HCT116 (cell line): ENCODE results near the gene TFF3. TPM values are rescaled to one million over a fixed set of nuclear protein-coding genes. Genes with fewer than 3 reads are reported as not detected.

Experiments used
- ATAC-seq: fragments of 200-7000 bp; cut with Tn5 transposase; 2 replicates; pipeline ENCODE4 v1.9.1; 2020; ENCODE audit warnings: mild to moderate bottlenecking, moderate library complexity
- BruUV-seq: library from RNA; stranded (reverse); fragments of 400-500 nt; replicated peaks from 2 replicates; lab custom pipeline; 2021; lab: Mats Ljungman, UMichigan
- CTCF ChIA-PET: fragments of 300-600 bp; sonication (Branson Sonifier 250); formaldehyde crosslinking; loops from one replicate; lab custom pipeline; 2021; ENCODE audit warnings: antibody characterized with exemption; lab: Charles Lee
- POLR2A ChIA-PET: fragments of 300-600, 350-600 bp; sonication (Branson Sonifier 250); formaldehyde crosslinking; loops from one replicate; lab custom pipeline; 2021; ENCODE audit warnings: antibody characterized with exemption; lab: Charles Lee
- RAD21 ChIA-PET, 2 experiments: fragments of 300-600 bp; sonication (Branson Sonifier 250); formaldehyde crosslinking; loops; one replicate each; lab custom pipeline; 2023; ENCODE audit warnings: low total read pairs in 2 of 2; ENCODE audit not compliant: uncharacterized antibody in 2 of 2, unreplicated experiment in 2 of 2, low non-redundant PET in 1 of 2; lab: Charles Lee
- DNase-seq: peaks from one replicate; pipeline ENCODE4 v3.0.0-alpha.2; 2010; ENCODE audit warnings: low read depth, low spot score
- H2AFZ ChIP-seq: fragments of 200-600 bp; shearing (Covaris generic), sonication (generic); 2 replicates; pipeline ENCODE4 v1.6.1; 2017; ENCODE audit warnings: low read depth, mixed run types, mixed read lengths, antibody characterized with exemption, low read length; ENCODE audit not compliant: poor library complexity, severe bottlenecking
- H3K27ac ChIP-seq: 2 replicates; pipeline ENCODE4 v1.5.1; 2012; ENCODE audit warnings: low read depth, low read length
- H3K27me3 ChIP-seq: fragments of 200-600 bp; sonication (generic); 2 replicates; pipeline ENCODE4 v1.6.1; 2016; ENCODE audit warnings: mixed run types, low read length, mixed read lengths; ENCODE audit not compliant: insufficient read depth
- H3K36me3 ChIP-seq, 2 experiments: fragments of 200-500 bp in 1 of 2; fragments of 200-600 bp in 1 of 2; sonication (Bioruptor generic) in 1 of 2; sonication (generic) in 1 of 2; 2 replicates each; pipeline versions ENCODE4 v1.5.1 to v1.6.1; 2014 to 2016; ENCODE audit warnings: low read length in 2 of 2, inconsistent platforms in 1 of 2, mixed read lengths in 1 of 2, mixed run types in 1 of 2; ENCODE audit not compliant: insufficient read depth in 2 of 2, control insufficient read depth in 1 of 2
- H3K4me1 ChIP-seq, 2 experiments: fragments of 200-600 bp in 1 of 2; sonication (generic) in 1 of 2; 2 replicates each; pipeline versions ENCODE4 v1.5.1 to v1.6.1; 2012 to 2017; ENCODE audit warnings: low read length in 2 of 2, inconsistent platforms in 1 of 2, mild to moderate bottlenecking in 1 of 2, mixed read lengths in 1 of 2, mixed run types in 1 of 2, moderate library complexity in 1 of 2; ENCODE audit not compliant: insufficient read depth in 2 of 2, control insufficient read depth in 1 of 2
- H3K4me2 ChIP-seq: fragments of 200-600 bp; sonication (generic); 2 replicates; pipeline ENCODE4 v1.6.1; 2017; ENCODE audit warnings: mixed run types, low read length, mixed read lengths
- H3K4me3 ChIP-seq, 2 experiments: fragments of 200-600 bp in 1 of 2; sonication (generic) in 1 of 2; replicated peaks in 1 of 2; 2 replicates each; pipeline ENCODE4 v1.5.1; 2011 to 2016; ENCODE audit warnings: low read length in 2 of 2, control low read depth in 1 of 2, low read depth in 1 of 2, mild to moderate bottlenecking in 1 of 2, mixed read lengths in 1 of 2, mixed run types in 1 of 2
- H3K79me2 ChIP-seq: fragments of 200-600 bp; sonication (generic); 2 replicates; pipeline ENCODE4 v1.6.1; 2017; ENCODE audit warnings: mild to moderate bottlenecking, mixed run types, low read length, moderate library complexity, mixed read lengths; ENCODE audit not compliant: insufficient read depth
- H3K9ac ChIP-seq: fragments of 200-600 bp; sonication (generic); 2 replicates; pipeline ENCODE4 v1.6.1; 2016; ENCODE audit warnings: low read length, mixed read lengths
- H3K9me2 ChIP-seq: fragments of 200-600 bp; sonication (generic), shearing (Covaris generic); 2 replicates; pipeline ENCODE4 v1.6.1; 2017; ENCODE audit warnings: mixed run types, mild to moderate bottlenecking, moderate library complexity; ENCODE audit not compliant: insufficient read depth
- H3K9me3 ChIP-seq, 2 experiments: fragments of 200-500 bp in 1 of 2; fragments of 200-600 bp in 1 of 2; sonication (Bioruptor generic) in 1 of 2; sonication (generic) in 1 of 2; 2 replicates each; pipeline ENCODE4 v1.6.1; 2014 to 2017; ENCODE audit warnings: low read length in 2 of 2, mixed read lengths in 2 of 2, inconsistent platforms in 1 of 2, low read depth in 1 of 2, mild to moderate bottlenecking in 1 of 2, mixed run types in 1 of 2, moderate library complexity in 1 of 2; ENCODE audit not compliant: control insufficient read depth in 1 of 2, insufficient read depth in 1 of 2
- H4K20me1 ChIP-seq: fragments of 200-600 bp; sonication (generic), shearing (Covaris generic); 2 replicates; pipeline ENCODE4 v1.6.1; 2017; ENCODE audit warnings: mixed run types, mild to moderate bottlenecking, moderate library complexity; ENCODE audit not compliant: insufficient read depth
- ATF3 ChIP-seq: IDR thresholded peaks from 2 replicates; pipeline ENCODE4 v1.6.1; 2012
- CEBPB ChIP-seq: IDR thresholded peaks from 2 replicates; pipeline ENCODE4 v1.6.1; 2012; ENCODE audit warnings: low read depth
- ELF1 ChIP-seq: IDR thresholded peaks from 2 replicates; pipeline ENCODE4 v1.6.1; 2012; ENCODE audit warnings: low read depth, borderline replicate concordance
- EZH2 ChIP-seq: fragments of 200-600 bp; sonication (generic); IDR thresholded peaks from 2 replicates; pipeline ENCODE4 v1.6.1; 2017; ENCODE audit warnings: antibody characterized with exemption, mixed run types
- EZH2phosphoT487 ChIP-seq: fragments of 200-600 bp; IDR thresholded peaks from 2 replicates; pipeline ENCODE4 v1.6.1; 2018; ENCODE audit warnings: antibody characterized with exemption, borderline replicate concordance
- FOSL1 ChIP-seq: IDR thresholded peaks from 2 replicates; pipeline ENCODE4 v1.6.1; 2012; ENCODE audit warnings: low read depth
- JUND ChIP-seq: IDR thresholded peaks from 2 replicates; pipeline ENCODE4 v1.6.1; 2012
- POLR2A ChIP-seq: IDR thresholded peaks from 2 replicates; pipeline ENCODE4 v1.7.0; 2011; ENCODE audit warnings: borderline replicate concordance; ENCODE audit not compliant: insufficient read depth, insufficient read length; ENCODE audit errors: extremely low read depth
- POLR2AphosphoS5 ChIP-seq: IDR thresholded peaks from 2 replicates; pipeline ENCODE4 v1.6.1; 2011; ENCODE audit warnings: mild to moderate bottlenecking, low read depth, low read length, moderate library complexity
- SIN3A ChIP-seq: IDR thresholded peaks from 2 replicates; pipeline ENCODE4 v1.6.1; 2012; ENCODE audit warnings: low read depth
- SP1 ChIP-seq: IDR thresholded peaks from 2 replicates; pipeline ENCODE4 v1.6.1; 2012; ENCODE audit warnings: low read depth
- YY1 ChIP-seq: IDR thresholded peaks from 2 replicates; pipeline ENCODE4 v1.6.1; 2011; ENCODE audit warnings: low read length, low read depth, moderate library complexity, mild to moderate bottlenecking; ENCODE audit not compliant: insufficient replicate concordance; ENCODE audit errors: extremely low read depth
- ZBTB33 ChIP-seq: IDR thresholded peaks from 2 replicates; pipeline ENCODE4 v1.6.1; 2011; ENCODE audit warnings: mild to moderate bottlenecking, low read length, moderate library complexity; ENCODE audit not compliant: insufficient replicate concordance; ENCODE audit errors: extremely low read depth
- ZFX ChIP-seq: fragments of 450-650 bp; IDR thresholded peaks from 2 replicates; pipeline ENCODE4 v1.6.1; 2017
- ZNF274 ChIP-seq: fragments of 200-500 bp; sonication (Bioruptor generic); IDR thresholded peaks from 2 replicates; pipeline ENCODE4 v1.6.1; 2014; ENCODE audit warnings: mild to moderate bottlenecking, low read depth, low read length, inconsistent platforms
- intact Hi-C: fragments of 100-400 bp; cut with micrococcal nuclease; formaldehyde crosslinking; loops from 2 replicates; pipeline ENCODE4 v1.10.0; 2022
- total RNA-seq: library from RNA; stranded (reverse); gene quantifications from one replicate; pipeline ENCODE4 v1.2.1, GENCODE V29; 2021; ENCODE audit not compliant: unreplicated experiment

TFF3 gene
- total RNA-seq, 1 experiment from 2014 or later: 0.22 TPM

GRCh38 chr21:42269386-42269785 is 45.8 kb downstream of the TFF3 start:
- no peak overlapping the region for H3K27ac ChIP-seq
- no peak overlapping the region for H3K9ac ChIP-seq
- H3K9me3 ChIP-seq: no peaks in the 10 kb centered on the region
- TF ChIP-seq YY1: no peak
- no peak for TF ChIP-seq POLR2AphosphoS5
- TF ChIP-seq FOSL1: no peak
- TF ChIP-seq CEBPB: no peak
- no peak for TF ChIP-seq ELF1
- no peak for TF ChIP-seq POLR2A
- no peak for TF ChIP-seq EZH2
- no peak for TF ChIP-seq SP1
- no peak for TF ChIP-seq ZFX
- no peak for TF ChIP-seq EZH2phosphoT487
- H3K4me2 ChIP-seq: no peak overlapping the region
- H3K4me3 ChIP-seq: no peak overlapping the region
- POLR2A ChIA-PET: no interaction called here
- no peaks in the 10 kb centered on the region for H3K36me3 ChIP-seq
- ATAC-seq (no peak), DNase-seq (no peak)
- H2AFZ ChIP-seq: no peak overlapping the region
- H3K4me1 ChIP-seq: no peaks in the 10 kb centered on the region
- RAD21 ChIA-PET: no interaction called here
- no peaks in the 10 kb centered on the region for H3K79me2 ChIP-seq
- H4K20me1 ChIP-seq: no peaks in the 10 kb centered on the region
- intact Hi-C loops: no loop called here
- CTCF ChIA-PET: interaction anchor here (0.8 to 1.5 kb wide), 3 partner anchors 9 to 41 kb away, joined by 3 to 5 read pairs (median 3); no protein-coding TSS in a partner anchor
- no TSS peak for BruUV-seq
- H3K27me3 ChIP-seq: no peaks in the 10 kb centered on the region
- no peaks in the 10 kb centered on the region for H3K9me2 ChIP-seq

- Histone ChIP-seq H4K20me1 (no peaks in the 10 kb centered on the region), H3K27me3 (no peaks in the 10 kb centered on the region), H3K27ac (no peak overlapping the region), H3K9me3 (no peaks in the 10 kb centered on the region), H3K9ac (no peak overlapping the region), H3K4me2 (no peak overlapping the region), H2AFZ (no peak overlapping the region), H3K4me1 (peaks cover 5 to 8% of the 10 kb centered on the region in 2 experiments; a peak in 3 of 4 replicates), H3K4me3 (no peak overlapping the region), H3K36me3 (no peaks in the 10 kb centered on the region), H3K9me2 (no peaks in the 10 kb centered on the region), H3K79me2 (no peaks in the 10 kb centered on the region)
- BruUV-seq: no TSS peak
- TF ChIP-seq ZNF274 (no peak), SIN3A (no peak), ZBTB33 (no peak), POLR2AphosphoS5 (no peak), ATF3 (no peak), JUND (no peak), POLR2A (no peak), ZFX (no peak), ELF1 (no peak), CEBPB (no peak)
- intact Hi-C loops: no loop called here
- ATAC-seq (no peak), DNase-seq (no peak)
- ChIA-PET RAD21 (no interaction called here), CTCF (no interaction called here), POLR2A (no interaction called here)
These were observed 48.1 kb downstream of the TFF3 start for GRCh38 chr21:42266971-42267556.
